Endometrial microvascular endothelial cells (primary cell): ENCODE results near the gene SPATA21. TPM values are rescaled to one million over a fixed set of nuclear protein-coding genes. Genes with fewer than 3 reads are reported as not detected.

Experiments
- in situ Hi-C: cut with HindIII; loops from 2 replicates; pipeline ENCODE4 v1.10.0; 2017; ENCODE audit warnings: low sequenced_read_pairs, low pct_unique_long_range_greater_than_20kb; ENCODE audit errors: inconsistent ontology term
- total RNA-seq: library from RNA; depleted of rRNA; stranded (reverse); fragments of >200 nt; gene quantifications from one replicate; pipeline ENCODE4 v1.2.3, GENCODE V29; 2015; ENCODE audit errors: inconsistent ontology term

SPATA21 gene
- total RNA-seq, 1 donor from 2014 or later: not detected

DNA sequence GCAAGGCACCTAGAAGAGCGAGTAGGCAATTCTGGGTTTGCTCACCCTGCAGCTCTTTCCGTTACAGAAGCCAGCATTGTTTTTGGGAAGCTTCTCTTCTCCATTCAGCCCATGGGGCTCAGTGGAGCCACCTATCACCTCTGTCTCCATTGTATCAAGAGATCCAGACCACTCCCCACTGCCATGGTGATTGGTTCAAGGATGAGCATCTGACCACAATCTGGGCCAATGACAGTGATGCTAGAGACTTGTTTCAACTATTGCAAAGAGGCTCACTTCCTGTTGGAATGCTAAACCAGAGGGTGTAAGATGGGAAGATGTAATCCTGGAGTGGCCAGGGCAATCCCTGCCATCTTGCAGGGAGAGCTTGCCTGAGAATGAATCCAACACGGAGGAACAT, 6.6 kb downstream of the SPATA21 start:
- in situ Hi-C loops: loop anchor here (5.0 kb wide), 1 partner anchor 38 kb away; no protein-coding TSS in a partner anchor

DNA sequence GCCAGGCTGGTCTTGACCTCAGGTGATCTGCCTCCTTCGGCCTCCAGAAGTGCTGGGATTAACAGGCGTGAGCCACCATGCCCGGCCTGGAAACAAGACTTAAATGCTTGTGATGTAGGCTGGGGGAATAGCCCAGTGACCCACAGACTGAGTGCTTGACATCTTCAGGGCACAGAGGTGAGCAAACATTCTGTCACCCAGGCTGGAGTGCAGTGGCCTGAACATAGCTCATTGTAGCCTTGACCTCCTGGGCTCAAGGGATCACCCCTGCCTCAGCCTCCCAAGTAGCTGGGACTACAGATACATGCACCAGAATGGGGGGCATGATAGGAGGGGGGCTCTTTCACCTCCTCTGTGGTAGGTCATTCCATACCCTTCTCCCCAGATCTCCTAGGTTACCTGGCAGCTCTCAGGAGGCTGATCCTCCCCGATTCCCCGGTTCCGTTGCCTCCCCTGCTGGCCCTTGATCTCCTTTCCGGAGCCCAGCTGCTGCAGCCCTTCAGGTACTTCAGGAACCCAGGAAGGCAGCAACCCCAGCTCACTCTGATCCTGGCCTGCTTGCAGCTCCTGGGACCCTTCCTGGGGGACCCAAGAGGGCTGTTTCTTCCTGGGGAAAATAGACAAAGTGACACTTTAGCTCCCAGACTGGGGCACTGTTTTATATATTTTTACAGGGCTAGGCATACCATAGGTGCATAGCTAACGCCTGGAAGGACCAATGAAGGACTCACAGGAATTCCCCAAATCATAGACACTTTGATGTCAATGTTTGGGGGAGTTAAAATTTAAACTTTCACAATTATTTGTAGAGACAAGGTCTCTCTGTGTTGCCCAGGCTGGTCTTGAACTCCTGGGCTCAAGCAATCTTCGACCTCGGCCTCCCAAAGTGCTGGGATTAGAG, 11.8 kb downstream of the SPATA21 start:
- in situ Hi-C loops: no loop called here

DNA sequence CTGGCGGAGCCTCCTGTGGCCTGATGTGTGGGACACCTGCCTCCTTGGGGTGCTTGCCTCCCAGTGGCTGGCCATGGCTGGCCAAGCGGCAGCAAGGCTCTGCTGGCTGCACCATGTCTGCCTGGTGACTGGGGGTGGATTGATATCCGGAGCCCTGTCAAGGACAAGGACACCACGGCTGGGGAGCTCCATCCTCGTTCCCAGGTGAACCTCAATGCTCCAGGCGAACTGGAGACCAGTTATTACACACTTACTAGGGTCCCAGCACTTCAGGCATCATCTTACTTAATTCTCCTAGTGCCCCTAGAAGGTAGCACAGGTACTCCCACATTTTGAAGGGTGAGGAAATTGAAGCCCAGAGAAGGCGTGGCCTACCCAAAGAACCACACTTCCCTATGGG, 15.2 kb downstream of the SPATA21 start:
- in situ Hi-C loops: no loop called here

DNA sequence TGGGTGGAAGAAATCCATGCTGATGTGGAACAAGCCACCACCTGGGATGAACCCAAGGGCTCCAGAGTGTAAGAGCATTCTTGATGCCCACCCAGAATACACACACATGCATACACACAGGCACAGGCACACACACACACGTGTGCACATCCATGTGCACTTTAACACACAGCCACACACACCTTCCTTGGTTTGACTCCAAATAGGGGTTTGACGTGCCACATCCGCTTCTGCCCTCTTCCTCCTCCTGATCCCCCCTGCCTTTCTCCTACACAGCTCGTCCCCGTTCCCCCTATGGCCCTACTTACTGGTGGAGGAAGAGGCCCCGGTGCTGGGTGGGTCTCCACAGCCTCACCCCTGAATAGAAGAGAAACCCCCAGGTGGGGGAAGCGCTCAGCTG, 16.0 kb downstream of the SPATA21 start:
- in situ Hi-C loops: no loop called here

DNA sequence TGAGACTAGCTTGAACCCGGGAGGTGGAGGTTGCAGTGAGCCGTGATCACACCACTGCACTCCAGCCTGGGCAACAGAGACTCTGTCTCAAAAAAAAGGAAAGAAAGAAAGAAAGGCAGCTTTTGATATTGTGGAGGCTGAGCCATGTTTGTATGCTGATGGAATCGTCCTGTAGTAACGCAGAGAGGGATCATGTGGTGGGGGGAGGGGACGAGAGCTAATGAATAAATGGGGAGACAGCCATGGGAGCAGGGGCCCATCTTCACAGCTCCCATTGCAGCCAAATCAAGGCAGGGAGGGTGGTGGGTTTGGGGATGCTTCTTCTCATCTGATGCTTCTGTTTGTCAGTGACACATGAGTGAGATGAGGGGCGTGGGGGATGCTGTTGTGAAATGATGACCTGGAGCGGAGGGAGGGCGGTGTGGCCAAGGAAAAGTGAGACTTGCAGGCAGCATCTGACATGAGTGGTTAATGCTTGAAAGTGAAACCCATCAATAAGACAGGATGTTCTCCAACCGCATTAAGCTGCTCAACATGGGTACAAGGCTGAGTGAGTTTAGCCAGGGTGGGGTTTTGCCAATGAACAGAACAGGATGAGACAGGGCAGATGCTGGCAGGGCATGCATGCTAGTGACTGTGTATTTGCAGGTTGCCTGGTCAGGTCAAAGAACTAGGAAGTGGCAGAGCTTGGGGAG, 16.7 kb downstream of the SPATA21 start:
- in situ Hi-C loops: no loop called here

DNA sequence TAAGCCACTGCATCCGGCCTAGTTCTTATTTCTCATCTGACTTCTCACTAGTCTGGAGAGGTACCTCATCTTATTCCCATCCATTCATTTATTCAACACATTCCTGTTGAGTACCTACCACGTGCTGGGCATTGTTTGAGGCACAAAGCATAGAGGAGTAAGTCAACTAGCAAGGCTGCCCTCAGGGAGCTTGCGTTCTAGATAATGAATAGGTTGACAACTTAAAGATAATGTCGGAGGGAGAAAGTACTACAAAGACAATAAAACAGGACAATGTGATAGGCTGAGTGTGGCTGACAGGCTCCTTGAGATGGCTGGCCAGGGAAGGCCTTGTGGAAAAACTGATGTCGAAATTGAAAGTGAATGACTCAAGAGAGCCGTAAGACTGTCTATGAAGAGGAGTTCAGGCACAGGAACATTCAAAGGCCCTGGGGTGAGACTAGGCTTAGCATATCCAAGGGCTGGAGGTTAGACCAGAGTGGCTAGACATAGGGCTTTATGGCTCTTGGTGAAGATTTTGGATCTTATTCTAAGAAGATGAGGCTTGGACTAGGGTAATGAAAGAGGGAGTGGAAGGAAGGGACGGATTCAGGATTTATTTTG, 18.3 kb downstream of the SPATA21 start:
- in situ Hi-C loops: no loop called here

DNA sequence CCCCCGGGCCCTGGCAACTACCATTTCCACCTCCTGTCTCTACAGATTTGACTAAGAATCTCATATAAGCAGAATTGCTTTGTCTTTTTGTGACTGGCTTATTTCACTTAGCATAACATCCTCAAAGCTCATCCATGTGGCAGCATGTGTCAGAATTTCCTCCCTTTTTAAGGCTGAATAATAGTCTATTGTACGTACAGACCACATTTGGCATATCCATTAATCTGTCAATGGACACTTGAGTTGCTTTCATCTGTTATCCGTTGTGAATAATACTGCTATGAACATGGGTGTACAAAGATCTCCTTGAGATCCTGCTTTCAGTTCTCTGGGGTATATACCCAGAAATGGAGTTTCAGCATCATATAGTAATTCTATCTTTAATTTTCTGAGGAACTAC, 24.0 kb downstream of the SPATA21 start:
- in situ Hi-C loops: no loop called here

DNA sequence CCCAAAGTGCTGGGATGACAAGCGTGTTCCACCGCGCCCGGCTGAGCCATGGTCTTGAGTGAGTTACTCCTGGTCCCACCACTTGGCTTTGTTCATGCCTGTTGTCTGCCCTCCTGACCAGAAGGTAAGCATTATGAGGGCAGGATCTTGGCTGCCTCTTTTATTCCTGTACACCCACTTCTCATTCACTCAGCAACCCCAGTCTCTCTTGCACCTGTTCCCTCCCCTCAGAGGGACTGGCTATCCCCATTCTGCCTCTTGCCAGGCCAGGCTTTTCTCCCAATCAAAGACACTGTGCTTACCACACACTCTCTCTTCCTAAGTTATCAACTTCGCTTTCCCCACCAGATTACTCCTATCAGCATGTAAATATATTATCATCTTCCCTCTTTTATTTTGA, 26.4 kb downstream of the SPATA21 start:
- in situ Hi-C loops: no loop called here

DNA sequence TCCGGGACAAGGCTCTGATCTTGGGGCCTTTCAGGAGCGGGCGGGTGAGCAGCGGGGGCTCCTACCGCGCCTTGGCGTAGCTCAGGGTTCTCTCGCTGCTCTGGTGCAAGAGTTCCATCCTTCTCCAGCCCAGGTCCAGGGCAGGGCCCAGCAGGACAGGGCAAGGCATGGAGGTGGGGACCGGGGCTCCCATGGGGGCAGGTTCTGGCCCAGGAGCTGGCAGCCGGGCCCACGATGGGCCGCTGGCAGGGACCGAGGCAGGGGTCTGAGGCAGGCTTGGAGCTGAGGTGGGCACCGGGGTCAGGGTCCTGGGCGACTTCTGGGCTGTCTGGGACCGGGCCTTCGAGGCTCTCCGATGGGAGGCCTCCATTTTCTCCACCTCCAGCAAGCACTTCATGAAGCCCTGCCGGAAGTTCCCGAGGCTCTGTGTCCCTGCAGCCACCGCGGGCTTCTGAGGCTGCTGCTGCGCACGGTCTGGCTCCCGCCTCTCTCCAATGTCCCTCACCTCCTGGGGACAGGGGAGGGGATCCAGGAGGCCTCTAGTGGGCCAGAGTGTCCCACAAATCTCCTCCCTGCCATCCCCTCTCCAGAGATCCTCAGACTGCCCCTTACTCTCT, 27.6 kb downstream of the SPATA21 start:
- in situ Hi-C loops: no loop called here

DNA sequence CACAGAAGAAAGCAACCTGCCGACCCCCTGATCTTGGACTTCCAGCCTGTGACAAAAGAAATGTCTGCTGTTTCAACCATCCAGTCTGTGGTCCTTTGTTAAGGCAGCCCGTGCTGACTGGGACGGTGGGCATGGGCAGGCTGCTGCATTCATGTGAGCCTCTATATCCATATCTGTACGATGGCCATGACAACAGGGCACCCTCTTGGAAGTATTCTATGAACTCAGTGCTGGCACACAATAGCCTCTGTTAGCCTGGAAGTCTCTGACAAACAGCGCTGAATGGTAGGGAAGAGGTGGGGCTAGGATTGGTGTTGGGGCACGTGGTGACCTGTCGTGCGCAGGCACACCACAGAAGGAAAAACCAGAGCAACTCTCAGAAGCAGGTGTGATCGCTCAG, 30.4 kb downstream of the SPATA21 start:
- in situ Hi-C loops: no loop called here

DNA sequence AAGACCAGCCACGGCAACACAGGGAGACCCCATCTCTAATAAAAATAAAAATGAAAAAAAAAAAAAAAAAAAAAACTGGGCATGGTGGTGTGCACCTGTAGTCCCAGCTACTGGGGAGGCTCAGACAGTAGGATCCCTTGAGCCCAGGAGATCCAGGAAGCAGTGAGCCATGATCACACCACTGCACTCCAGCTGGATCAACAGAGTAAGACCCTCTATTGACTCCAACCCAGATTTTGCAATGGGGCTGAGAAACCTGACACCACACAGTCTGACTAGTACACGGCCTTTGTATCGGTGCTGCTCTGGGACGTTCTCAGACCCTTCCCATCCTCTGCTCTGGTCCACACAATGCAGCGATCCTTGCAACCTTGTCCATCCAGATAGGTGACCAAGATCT, 31.8 kb downstream of the SPATA21 start:
- in situ Hi-C loops: no loop called here

DNA sequence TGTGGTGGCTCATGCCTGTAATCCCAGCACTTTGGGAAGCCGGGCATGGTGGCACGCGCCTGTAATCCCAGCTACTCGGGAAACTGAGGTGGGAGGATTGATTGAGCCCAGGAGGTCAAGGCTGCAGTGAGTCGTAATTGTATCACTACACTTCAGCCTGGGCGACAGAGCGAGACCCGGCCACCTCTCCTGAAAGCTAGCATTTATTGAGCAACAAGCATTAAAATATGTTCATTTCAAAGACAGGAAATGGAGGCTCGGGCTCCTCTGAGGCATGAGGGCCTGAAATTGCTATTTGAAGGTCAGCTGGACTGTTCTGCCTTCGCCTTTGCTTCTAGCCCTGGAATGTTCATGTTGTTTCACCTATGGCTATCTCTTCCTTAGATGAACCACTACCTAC, 34.5 kb downstream of the SPATA21 start:
- in situ Hi-C loops: no loop called here

DNA sequence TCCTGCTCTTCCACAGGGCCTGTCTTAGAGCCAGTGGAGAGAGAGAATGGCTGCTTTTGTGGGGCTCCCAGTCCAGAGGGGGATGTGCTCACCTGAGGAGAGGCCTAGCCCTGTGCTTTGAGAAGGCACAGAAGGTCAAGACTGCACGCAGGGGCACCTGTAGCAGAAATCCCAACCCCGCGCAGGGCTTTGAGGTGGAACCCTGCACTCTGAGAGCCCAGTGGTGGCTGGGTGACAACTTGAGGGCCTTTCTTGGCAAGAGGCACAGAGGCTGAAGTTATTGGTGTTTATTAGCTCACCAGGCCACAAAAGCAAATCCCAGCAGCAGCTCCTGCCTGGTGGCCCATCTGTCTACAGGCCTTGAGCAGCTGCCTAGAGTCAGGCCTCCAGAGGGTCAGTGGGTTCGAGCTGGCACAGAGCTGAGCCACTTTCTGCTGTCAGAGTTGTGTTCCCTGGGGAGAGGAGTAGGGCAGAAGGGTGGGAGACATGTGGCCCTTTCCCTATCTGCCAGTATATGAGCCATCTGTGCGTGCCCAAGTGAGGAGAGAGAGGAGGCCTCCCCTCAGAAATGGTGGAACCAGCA, 38.8 kb downstream of the SPATA21 start:
- in situ Hi-C loops: no loop called here

DNA sequence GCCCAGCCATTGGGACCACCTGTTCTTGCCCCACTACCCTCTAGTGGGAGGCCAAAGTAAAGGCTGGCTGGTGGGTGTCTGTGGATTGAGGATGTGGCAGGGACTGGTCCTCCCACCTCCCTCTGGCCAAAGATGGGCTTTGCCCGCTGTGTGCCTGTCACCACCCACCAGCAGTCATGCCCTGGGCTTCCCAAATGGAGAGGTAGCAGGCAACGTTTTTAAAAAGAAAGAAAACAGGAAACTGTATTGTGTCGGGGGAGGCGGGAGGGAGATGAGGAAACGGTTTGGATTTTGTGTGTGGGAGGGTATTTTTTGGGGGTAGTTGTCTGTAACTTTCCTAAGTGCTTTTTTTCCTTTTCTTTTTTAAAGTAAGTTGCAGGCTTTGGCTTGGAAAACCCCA, 40.1 kb downstream of the SPATA21 start:
- in situ Hi-C loops: no loop called here

DNA sequence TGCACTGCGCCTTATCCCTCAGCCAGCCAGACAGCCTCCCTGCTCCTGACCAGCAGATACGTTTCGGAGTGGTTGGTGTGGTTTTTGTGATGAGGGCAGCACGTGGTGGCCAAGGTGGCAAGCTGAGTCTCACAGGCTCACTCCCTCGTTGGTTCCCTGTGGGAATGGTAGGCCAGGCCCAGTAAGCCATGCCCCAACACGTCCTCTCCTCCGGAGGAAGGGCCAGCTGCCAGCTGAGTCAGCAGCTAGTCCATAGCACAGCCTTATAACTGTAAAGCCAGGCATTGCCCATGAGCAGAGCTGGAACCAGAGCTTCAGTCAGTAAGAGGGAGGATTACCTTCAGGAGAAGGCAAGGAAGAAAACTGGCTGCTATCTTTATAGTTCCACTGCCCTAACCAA, 40.6 kb downstream of the SPATA21 start:
- in situ Hi-C loops: no loop called here

DNA sequence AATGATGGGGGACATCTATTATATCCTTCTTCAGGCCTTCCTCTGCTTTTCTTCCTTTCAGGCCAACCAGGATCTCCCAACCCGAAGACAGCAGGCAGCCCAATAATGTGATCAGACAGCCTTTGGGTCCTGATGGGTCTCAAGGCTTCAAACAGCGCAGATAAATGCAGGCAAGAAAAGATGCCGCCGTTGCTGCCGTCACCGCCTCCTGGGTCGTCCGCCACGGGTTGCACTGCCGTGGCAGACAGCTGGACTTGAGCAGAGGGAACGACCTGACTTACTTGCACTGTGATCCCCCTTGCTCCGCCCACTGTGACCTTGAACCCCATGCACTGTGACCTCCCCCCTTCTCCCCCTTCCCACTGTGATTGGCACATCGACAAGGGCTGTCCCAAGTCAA, 42.2 kb downstream of the SPATA21 start:
- in situ Hi-C loops: loop anchor here (5.0 kb wide), 1 partner anchor 37 kb away; no protein-coding TSS in a partner anchor

DNA sequence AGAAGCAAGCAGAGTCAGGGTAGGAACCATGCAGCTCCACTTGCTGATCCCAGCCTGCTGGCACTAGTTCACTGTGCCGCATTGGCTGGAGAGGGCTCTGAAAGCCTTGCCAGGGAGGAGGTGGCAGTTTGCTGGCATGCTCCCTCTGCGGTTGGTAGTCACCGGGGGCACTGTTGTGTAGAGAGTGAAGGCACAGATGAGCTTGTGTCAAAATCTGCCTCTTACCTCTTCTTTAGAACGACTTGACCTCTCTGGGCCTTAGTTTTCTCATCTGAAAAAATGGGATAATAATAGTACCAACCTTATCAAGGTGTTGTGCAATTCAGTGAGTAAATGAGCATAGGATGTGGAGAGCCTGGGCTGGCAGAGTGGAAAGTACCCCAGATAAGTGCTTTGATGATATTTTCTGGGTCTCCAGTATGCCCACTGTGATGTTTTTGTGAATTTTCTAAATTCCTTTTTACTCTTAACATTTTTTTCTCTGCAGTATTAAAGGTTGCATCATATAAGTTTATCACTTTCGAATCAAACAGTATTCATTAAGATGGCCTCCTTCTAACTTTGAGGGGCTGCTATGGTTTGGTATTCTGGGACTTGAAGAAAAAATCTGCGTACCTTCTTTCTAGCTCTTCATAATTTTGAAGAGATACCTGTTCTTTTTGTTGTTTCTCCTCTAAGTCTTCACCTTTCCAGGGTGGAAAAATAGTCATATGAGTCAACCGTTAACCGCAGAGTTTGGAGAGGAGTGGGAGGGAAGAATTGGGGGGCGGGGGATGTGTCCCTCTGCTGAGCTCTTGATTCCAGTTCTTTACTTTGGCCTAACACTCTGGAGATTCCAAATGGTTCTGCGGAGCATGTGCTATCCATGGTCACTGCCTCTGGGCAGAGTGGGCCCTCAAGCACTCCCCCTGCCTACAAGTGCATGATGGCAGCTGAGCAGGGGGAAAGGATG, 43.4 kb downstream of the SPATA21 start:
- in situ Hi-C loops: loop anchor here (5.0 kb wide), 1 partner anchor 38 kb away; no protein-coding TSS in a partner anchor
